ENCODE results near the gene USP6NL. TPM values are rescaled to one million over a fixed set of nuclear protein-coding genes. Genes with fewer than 3 reads are reported as not detected.

Gene USP6NL
- total and polyA plus RNA-seq, 2 of the 8 experiments (the other 6 are each of a cell fraction or from before 2014, with no cell fraction given): 10.9 to 28.8 TPM

DNA sequence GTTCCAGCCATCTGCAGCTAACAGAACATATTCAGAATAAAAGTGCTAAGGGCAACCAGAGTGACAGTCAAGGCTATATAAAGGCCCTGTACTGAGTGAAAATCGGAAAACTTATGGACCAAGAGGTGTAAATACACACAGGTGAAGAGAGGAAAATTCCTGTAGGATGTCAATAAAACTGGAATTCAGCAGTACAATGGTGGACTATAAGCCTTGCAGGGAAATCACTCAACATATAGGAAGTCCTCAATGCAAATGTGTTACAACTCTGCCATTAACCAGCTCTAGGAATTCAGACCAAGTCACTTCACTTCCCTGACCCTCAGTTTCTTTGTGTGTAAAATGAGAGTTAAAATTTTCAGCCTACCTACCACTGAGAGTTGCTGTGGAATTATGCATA, 7.7 kb downstream of the USP6NL start (continued):
- TF ChIP-seq CHD2 (IDR thresholded peaks at IDR 0.05; ENCODE audit: low read length): no peak
- TF ChIP-seq TEAD4 (IDR thresholded peaks at IDR 0.05; ENCODE audit: low read depth, low read length): no peak
- no peak for TF ChIP-seq TCF12 (IDR thresholded peaks at IDR 0.05; ENCODE audit: low read depth, low read length)
- TF ChIP-seq, protein P1, sequence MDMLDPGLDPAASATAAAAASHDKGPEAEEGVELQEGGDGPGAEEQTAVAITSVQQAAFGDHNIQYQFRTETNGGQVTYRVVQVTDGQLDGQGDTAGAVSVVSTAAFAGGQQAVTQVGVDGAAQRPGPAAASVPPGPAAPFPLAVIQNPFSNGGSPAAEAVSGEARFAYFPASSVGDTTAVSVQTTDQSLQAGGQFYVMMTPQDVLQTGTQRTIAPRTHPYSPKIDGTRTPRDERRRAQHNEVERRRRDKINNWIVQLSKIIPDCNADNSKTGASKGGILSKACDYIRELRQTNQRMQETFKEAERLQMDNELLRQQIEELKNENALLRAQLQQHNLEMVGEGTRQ (IDR thresholded peaks at IDR 0.05; ENCODE audit: low read length): no peak
- TF ChIP-seq POU5F1 (IDR thresholded peaks at IDR 0.05; ENCODE audit: low read depth, low read length): no peak
